ENCODE data around the gene CCNI.

DNA sequence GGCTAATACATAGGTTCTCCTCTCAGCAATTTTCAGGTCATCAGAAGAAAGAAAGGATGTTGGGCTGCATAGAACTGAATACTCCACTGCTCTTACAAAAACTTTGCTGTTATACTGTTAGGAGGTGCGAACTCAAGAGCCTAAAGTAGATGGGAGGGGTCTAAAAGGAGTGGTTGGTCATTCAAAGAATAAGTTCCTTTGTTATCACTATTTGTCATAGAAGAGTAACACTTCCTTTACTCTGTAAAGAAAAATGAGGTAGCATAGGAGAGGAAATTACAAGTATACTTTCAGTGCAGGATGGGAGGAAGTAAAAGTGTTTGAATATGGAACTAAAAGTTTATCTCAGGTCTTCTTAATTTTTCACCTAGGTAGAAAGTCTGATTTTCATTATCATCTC, 61.5 kb downstream of the CCNI start:
- TF ChIP-seq, protein P1, sequence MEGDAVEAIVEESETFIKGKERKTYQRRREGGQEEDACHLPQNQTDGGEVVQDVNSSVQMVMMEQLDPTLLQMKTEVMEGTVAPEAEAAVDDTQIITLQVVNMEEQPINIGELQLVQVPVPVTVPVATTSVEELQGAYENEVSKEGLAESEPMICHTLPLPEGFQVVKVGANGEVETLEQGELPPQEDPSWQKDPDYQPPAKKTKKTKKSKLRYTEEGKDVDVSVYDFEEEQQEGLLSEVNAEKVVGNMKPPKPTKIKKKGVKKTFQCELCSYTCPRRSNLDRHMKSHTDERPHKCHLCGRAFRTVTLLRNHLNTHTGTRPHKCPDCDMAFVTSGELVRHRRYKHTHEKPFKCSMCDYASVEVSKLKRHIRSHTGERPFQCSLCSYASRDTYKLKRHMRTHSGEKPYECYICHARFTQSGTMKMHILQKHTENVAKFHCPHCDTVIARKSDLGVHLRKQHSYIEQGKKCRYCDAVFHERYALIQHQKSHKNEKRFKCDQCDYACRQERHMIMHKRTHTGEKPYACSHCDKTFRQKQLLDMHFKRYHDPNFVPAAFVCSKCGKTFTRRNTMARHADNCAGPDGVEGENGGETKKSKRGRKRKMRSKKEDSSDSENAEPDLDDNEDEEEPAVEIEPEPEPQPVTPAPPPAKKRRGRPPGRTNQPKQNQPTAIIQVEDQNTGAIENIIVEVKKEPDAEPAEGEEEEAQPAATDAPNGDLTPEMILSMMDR (IDR thresholded peaks at IDR 0.05), result no peak
- TF ChIP-seq POLR2A (IDR thresholded peaks at IDR 0.05), result no peak
